Stimulated activated CD4-positive, alpha-beta T cell treated with anti-CD3 and anti-CD28 coated beads, Interleukin-1b, Interleukin-23, amount 100 ng/mL, for 48 hours (primary cell): Measurements from ENCODE around the gene ZDHHC11B.
"Not testable (repeated sequence)": the region's sequence is repeated elsewhere in the genome, so short reads cannot be mapped to it uniquely, and the experiment has no call there.

Experiments used
- DNase-seq: peaks from one replicate; pipeline ENCODE4 v3.0.0-alpha.2; 2020

The ZDHHC11B gene

DNA sequence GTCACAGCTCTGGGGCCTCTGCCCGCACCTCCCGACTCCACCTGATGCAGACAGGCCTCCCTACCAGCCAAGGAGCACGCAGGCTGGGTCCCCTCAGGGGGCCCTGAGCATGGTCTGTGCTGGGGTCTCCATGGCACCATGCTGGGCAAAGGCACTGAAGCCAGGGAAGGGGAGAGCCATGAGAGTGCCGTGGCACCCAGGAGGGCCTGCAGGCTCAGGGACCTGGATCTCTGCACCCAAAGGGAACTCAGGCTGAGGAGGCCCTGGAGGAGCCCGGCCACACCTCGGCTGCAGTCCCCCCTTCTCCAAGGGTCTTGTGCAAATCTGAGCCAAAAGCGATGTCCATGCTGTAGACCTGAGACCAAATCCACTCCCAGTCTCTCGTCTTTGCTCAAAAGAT is 32.5 kb downstream of the ZDHHC11B start:
- not testable (repeated sequence) for DNase-seq

DNA sequence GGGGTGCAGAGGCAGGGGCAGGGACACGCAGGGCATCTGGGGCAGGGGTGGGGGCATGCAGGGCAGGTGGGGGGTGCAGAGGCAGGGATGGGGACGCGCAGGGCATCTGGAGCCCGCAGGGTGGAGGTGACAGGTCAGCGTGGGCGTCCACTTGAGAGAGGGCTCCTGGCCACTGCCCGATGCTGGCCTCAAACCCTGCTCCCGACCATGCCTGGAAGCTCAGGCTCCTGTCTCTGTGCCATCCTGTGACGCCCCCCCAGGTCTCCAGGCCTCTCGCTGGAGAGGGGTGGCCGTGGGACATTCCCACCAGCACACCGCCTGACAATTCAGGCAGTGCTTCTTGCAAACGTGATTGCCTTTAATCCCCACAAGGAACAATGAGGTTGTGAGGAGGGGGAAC is 33.0 kb downstream of the ZDHHC11B start:
- no peak for DNase-seq

DNA sequence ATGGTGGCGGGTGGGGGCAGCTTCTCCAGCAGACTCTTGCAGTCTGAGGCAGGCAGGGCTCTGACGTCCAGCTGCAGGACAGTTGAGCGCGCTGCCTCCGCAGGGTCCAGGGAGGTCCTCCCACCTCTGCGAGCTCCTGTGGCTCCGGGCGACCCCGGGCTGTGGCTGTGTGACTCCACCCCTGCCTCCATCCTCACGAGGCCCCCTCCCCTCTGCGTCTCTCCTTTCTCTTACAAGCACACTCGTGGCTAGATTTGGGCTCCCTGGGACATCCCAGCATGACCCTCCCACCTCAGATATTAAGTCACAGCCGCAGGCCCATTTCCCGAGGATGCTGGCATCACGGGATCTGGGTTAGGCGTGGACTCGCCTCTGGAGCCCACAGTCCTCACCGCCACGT is 34.3 kb downstream of the ZDHHC11B start:
- DNase-seq, result not testable (repeated sequence)

DNA sequence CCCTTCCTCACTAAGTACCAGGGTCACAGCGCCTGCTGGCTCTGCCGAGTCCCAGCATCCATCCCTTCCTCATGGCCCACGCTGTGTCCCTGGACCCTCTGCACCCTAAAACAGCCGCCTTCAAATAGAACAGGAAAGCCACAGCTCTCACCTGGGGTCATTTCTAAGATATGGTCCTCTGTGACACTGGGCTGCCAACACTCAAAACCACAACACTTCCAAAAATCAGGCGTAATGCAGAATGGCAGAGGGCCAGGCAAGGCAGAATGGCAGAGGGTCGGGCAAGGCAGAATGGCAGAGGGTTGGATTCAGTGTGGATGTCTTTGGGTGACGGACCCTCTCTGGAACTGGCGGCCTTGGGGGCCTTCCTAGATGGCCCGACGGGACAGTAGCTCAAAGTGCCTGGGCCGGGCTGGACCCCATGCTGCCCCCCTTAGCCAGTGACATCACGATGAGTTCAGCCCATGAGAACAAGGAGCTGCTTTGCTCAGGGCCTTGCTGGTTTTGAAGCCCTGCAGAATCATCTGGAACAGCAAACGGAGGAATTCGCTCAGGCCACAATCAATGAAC is 35.3 kb downstream of the ZDHHC11B start:
- DNase-seq, result no peak

DNA sequence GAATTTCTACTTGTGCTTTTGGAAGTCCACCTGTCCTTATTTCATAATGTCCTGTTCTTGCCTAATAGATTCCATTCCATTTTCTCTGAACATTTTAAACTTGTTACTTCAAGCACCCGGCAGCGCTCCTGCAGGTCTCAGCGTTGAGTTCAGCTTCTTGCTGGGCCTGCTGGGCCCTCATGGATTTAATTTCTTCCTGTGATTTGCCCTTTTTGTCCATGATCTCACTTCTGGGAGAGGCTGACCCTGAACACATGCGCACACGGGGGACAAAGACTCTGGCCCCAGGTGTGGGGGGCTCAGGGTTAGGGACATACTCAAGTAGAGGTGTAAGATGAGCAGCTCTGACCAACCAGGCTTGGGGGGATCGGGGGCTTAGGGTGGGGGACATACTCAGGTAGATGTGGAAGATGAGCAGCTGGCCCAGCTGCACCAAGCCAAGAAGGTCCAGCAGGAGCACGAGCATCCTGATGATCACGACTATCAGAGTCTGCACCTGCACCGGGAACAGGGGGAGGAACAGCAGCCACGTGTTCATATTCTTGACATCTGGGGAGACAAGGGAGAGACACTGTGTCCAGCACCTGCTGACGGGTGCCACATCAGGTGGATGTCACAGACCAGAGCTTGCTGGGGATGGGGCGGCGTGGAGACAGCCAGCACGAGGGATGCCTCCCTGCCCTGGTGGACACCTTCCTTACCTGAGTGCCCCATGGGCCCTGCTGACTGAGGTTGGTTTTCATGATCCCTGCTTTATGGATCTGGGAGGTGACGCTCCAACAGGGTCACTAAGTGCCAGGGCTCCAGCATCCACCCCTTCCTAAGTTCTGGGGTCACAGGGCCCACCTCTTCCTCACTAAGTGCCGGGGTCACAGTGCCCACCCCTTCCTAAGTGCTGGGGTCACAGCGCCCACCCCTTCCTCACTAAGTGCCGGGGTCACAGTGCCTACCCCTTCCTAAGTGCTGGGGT is 36.2 kb downstream of the ZDHHC11B start:
- not testable (repeated sequence) for DNase-seq

DNA sequence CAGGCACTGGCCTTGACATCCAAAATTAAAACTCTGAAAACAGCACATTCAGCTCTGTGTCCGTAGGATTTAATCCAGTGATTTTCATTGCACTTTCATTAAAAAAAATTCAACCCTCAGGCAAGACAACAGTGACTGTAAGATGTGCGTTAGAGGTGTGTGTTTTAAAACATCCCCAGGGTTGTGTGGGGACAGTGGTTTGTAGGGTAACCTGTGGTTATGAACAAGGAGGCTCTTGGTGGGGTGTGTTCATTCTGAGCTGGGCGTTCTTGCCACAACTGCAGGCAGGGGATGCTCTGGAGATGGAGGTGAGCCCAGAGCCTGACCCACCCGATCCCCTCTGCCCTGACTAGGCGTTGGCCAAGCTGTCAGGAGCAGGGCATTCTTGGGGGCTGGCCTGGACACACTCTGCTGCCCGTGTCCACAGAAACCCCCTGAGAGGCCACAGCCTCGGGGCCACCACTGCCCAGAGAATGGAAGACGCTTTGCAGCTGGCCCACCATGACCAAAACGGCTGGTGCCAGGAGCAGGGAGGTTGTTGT is 37.2 kb downstream of the ZDHHC11B start:
- not testable (repeated sequence) for DNase-seq

DNA sequence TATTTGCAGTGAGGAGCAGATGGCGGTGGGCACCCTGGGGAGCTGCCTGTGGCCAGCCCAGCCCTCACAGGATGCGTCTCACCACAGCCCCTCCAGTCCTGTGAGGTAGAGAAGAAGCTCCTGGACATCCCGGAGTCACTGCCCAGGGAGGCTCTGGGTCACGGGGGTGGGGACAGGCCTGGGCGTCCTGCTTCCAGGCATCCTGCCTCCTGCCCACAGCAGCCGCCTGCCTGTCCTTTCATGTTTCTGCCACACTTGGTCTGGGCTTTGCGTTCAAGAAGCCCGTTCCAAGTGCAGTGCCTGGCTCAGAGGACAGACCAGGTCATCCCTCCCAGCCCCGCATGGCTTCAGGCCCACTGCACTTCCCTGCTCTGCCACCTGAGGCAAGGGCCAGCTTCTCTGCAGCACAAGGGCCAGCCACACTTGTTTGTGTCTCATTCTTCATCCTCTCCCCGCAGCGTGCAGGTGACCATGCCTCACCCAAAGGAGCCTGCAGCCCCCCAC is 38.2 kb downstream of the ZDHHC11B start:
- DNase-seq, result no peak

DNA sequence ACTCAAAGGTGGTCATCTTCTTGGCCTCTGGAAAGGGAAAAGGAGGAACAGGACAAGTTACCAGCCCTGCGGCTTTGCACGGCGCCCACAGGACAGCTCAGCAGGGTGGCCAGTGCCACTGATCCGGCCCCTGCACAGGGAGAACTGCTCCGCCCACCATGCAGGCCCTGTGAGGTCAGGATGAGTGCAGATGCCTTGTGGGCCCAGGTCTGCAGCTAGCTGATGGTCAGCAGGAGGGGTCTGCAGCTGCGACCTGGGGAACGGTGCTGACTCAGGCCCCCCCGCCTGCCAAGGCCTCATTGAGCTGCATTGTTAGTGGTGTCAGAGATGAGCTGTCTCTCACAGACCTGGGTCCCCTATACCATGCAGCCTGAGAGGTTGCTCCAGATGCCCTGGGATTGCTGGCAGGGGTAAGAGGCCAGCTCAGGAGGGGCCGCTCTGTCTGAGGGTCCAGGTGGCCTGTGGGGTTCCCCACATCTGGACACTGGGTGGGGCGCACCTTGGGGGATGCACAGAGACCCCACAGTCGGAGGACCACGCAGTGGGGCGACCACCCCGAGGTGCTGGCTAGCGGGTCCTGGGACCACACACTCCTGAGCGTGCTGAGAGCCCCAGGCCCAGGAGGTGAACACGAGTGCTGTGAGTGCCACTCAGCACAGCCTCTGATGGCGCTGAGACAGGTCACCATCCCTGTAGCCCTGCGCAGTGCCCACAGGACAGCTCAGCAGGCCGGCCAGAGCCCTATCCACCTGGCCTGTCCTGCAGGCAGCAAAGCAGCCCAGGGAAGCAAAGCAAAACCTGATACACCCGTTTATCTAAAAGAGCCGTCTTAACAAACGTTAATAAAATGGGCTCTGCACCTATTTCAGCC is 39.0 kb downstream of the ZDHHC11B start:
- not testable (repeated sequence) for DNase-seq

DNA sequence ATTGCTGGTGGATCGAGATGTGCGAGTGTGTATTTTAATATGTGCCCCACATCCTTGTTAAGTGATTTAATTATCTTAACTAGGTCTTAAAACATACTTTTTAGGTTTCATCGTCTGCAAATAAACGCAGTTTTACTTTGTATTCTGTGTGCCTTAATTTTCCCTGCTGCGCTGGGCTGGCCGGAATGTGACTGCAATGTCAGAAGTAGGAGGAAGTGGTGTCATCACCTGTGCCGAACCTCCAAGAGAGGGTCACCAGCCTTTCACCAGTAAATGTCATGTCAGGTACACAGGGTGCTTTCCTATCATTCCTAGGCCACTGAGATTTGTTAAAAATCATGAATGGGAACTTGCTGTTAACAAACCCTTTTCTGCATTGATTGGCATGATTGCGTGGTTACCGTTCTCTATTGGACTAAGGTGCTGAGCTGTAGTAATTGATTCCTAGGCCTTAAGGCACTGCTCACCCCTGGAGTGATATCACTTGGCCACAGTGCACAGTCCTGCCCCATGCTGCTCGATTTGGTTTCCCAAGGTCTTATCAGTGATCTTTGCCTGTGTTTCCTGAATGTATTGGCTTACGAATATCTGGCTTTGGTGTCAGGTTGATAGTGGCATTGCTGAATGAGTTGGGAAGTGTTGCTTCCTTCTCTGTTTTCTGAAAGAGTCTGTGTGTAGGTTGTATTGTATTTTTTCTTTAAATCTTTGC is 40.7 kb downstream of the ZDHHC11B start:
- DNase-seq, result not testable (repeated sequence)

DNA sequence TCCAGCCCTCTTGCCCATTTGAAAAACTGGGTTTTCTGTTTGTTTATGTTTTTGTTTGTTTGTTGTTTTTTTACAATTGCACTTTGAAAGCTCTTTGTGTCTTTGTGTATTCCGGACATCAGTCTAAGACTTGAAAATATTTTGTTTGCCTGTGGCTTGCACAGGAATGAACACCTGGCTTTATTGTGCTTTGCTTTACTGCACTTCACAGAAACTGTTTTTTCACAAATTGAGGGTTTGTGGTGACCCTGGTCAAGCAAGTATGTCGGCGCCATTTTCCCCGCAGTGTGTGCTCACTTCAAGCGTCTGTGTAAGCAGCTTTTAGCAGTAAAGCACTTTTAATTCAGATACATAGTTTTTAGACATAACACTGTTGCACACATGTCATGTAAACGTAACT is 42.3 kb downstream of the ZDHHC11B start:
- not testable (repeated sequence) for DNase-seq

DNA sequence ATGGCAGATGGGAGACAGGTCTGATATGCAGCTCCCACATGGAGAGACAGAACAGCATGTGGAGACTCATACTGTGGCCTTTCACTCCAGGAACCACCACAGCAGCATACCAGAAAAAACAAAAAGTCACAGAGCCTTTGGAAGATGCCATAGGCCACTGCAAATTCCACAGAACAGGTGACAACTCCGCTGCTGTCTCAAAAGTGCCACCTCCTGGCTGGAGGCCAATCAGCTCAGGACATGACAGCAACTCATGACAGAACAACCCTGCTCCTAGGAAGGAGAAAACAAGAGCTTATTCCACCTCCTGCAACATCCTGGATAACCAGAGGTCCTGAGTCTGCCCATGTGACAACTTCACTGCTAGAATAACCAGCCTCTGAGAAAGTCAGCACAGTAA is 50.4 kb downstream of the ZDHHC11B start:
- not testable (repeated sequence) for DNase-seq

DNA sequence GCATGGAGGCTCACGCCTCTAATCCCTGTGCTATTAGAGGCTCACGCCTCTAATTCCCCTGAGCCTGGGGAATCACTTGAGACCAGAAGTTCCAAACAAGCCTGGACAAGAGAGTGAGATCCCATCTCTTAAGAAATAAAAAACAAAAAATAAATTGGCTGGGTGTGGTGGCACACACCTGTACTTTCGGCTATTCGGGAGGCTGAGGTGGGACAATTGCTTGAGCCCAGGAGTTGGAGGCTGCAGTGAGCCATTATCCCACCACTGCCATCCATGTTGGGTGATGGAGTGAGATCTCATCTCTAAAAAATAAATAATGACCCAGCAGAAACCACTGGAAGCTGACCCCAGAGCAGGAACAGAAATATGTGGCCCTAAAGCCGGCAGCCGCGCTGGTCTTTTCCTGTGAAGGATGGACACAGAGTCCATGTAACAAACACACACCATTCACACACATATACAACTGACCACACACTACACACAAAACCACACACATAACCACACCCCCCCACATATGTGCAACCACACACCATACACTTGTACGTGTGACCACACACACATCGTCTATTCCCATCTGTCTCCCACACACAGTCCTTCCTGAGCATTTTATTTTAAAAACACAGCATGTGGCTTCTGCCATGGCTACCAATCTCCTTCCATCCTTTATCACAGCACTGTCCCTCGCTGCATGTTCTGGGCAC is 51.6 kb downstream of the ZDHHC11B start:
- DNase-seq, result not testable (repeated sequence)

DNA sequence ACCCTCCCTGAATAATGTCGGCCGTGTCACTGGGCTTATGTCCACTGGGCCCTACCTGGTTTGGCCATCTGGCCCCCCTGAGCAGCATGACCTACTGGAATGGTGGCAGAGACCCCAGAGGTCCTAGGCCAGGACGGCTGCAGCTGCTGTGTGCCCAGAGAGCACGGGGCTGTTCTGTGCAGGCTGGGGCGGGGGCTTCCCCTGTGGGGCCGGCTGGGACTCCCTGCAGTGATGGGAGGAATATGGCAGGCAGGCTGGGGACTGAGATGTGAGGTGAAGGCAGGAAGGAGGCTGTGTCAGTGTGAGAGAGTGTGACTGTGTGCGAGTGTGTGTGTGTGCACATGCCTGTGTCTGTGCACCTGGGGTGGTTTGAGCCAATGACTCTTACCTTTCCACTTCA is 55.3 kb downstream of the ZDHHC11B start:
- not testable (repeated sequence) for DNase-seq

DNA sequence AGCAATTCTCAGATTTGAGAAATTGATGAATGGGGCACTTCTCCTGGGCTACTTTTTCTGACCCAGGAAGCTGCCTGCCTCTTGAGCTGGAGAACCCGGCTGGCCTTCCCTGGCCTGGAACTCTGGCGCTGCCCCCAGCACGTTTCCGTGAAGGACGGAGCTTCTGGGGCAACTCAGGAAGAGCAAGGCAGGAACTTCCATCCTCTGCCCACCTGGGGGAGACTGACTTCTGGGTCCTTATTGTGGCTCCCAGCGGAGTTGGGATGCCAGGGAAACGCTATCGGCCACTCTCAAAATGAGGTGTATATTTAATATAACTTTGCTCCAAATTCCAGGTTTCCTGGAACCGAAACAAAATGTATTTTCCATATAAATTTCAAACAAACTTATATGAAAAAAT is 57.4 kb downstream of the ZDHHC11B start:
- not testable (repeated sequence) for DNase-seq

DNA sequence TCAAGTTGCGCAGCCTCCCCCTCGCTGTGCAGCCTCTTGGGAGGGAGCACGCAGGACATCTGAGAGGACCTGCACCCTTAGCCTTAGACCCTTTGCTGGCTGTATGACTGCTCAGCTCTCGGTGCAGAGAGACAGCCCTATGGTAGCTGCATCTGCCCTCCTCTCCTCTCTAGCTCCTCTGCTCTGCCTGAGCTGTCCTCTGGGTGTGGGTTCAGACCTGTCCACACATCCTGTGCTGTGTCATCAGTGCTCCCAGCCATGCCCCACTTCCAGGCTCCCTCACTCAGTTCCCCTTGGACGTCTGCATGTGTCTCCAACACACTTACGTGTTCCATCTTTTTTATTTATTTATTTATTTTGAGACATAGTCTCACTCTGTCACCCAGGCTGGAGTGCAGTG is 60.7 kb downstream of the ZDHHC11B start:
- DNase-seq, result not testable (repeated sequence)

DNA sequence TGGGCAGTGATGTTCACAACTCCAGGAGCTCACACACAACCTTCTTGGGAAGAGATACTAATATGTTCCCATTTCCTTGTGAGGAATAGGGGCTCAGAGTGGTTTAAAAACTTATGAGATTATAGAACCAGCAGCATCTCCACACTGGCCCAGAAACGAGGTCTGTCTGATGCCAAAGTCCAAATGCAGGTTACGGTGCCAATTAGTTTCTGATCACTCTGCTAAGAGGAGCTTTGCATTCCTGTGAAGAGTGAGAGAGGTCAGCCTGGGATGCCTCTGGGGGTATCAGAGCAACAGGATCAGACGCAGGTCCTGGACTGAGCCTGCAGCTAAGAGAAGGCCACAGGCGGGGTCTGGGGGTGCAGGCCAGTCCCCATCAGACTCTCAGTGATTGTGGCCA is 61.2 kb downstream of the ZDHHC11B start:
- DNase-seq, result not testable (repeated sequence)

DNA sequence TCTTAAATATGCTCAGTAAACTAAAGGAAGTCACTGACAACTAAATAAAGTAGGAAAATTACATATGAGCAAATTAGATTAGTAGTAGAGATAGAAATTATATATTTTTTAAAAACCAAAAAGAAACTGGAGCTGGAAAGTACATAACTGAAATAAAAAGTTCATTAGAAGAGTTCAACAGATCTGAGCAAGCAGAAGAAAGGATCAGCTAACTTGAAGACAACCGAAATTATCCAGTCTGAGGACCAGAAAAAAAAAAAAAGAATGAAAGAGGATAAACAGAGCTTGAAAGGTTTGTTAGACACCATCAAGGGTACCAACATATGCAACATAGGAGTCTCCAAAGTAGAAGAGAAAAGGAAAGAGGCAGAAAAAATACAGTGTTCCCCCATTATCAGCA is 65.2 kb downstream of the ZDHHC11B start:
- not testable (repeated sequence) for DNase-seq

DNA sequence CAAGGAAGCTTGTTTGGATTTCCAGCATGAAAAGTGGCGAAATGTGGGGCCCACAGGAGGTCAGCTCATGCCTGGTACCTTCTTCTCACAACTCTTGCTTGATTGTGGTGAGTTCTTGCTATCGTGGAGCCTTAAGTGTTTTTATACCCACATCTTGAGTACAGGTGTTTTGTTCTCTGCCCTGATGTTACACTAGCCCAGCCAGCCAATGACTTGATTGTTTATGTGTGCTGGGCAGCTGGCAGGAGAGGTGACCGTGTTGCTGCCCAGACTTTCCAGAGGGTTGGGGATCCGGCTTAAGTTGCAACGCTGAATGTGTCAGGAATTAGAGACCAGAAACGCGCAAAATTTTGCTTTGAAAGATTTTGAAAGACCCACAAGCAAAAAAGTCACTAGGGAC is 67.4 kb downstream of the ZDHHC11B start:
- no peak for DNase-seq

DNA sequence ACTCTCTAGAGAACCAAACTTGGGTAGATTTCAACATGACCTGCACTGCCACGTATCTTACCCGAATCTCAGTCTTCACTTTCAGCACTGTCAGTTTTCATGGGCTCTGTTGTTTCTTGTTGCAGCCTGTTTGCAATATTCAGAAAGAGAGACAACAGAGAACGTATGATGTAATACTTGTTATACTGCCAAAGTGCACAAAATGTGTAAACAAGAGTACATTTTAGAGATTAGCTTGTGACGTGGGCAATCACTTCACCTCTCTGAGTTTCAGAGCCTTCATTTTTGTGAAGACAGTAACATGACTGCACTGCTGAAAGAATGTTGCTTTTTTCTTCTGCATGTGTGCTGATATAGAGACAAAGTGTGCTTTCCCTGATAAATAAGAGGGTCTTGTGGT is 67.8 kb downstream of the ZDHHC11B start:
- DNase-seq, result not testable (repeated sequence)

DNA sequence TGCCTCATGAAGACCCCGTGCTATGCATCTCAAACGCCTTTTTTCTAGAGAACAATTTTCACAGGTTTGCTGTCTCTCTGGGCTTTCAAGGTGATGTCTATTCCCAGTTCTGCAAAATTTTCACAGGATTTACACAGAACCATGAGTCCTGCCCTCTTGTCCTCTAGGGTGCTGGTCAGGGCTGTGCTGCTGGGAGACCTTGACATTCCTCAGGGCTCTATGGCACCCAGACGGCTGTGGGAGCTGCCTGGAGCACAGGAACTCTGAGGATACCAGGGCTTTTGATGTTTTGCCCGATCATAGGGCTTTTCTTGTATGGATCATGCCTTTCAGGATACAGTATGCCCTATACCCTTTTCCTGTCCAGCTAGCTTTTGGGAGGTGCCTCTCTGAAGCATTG is 68.9 kb downstream of the ZDHHC11B start:
- not testable (repeated sequence) for DNase-seq
